Stimulated activated CD4-positive, alpha-beta T cell treated with anti-CD3 and anti-CD28 coated beads, Interleukin-2, amount 100 ng/mL, for 4 hours (primary cell): Measurements from ENCODE around the gene PPARGC1A.

Experiments
- DNase-seq: peaks from one replicate; pipeline ENCODE4 v3.0.0-alpha.2; 2020; ENCODE audit warnings: low read depth

The PPARGC1A gene

GRCh38 chr4:23911675-23912455 lies 22.0 kb upstream of the PPARGC1A start:
- no peak for DNase-seq

GRCh38 chr4:23909671-23910070 lies 19.8 kb upstream of the PPARGC1A start:
- no peak for DNase-seq

GRCh38 chr4:23906839-23907238 lies 17.0 kb upstream of the PPARGC1A start:
- DNase-seq, result no peak

- no peak for DNase-seq
Measured at GRCh38 chr4:23904639-23905071, 14.8 kb upstream of the PPARGC1A start.

GRCh38 chr4:23903859-23904438 lies 14.1 kb upstream of the PPARGC1A start:
- no peak for DNase-seq

- DNase-seq, result no peak
Measured at GRCh38 chr4:23902222-23902804, 12.5 kb upstream of the PPARGC1A start.

GRCh38 chr4:23900636-23901035 lies 10.8 kb upstream of the PPARGC1A start:
- no peak for DNase-seq

GRCh38 chr4:23899565-23899964 lies 9.7 kb upstream of the PPARGC1A start:
- DNase-seq, result no peak

GRCh38 chr4:23897564-23898109 lies 7.8 kb upstream of the PPARGC1A start:
- no peak for DNase-seq

GRCh38 chr4:23894021-23894420 lies 4.2 kb upstream of the PPARGC1A start:
- no peak for DNase-seq

- no peak for DNase-seq
Measured at GRCh38 chr4:23891064-23891421, 1.2 kb upstream of the PPARGC1A start.

- DNase-seq, result no peak
Measured at GRCh38 chr4:23890369-23891063, 669 bp upstream of the PPARGC1A start.

- no peak for DNase-seq
Measured at GRCh38 chr4:23889391-23889790, 456 bp downstream of the PPARGC1A start.

- no peak for DNase-seq
Measured at GRCh38 chr4:23888421-23889319, 1.2 kb downstream of the PPARGC1A start.

- no peak for DNase-seq
Measured at GRCh38 chr4:23887989-23888388, 1.9 kb downstream of the PPARGC1A start.

- DNase-seq, result no peak
Measured at GRCh38 chr4:23887173-23887572, 2.7 kb downstream of the PPARGC1A start.

GRCh38 chr4:23885943-23886590 lies 3.8 kb downstream of the PPARGC1A start:
- no peak for DNase-seq

GRCh38 chr4:23884741-23885140 lies 5.1 kb downstream of the PPARGC1A start:
- no peak for DNase-seq

GRCh38 chr4:23884261-23884660 lies 5.6 kb downstream of the PPARGC1A start:
- DNase-seq, result no peak

- DNase-seq, result no peak
Measured at GRCh38 chr4:23882976-23883531, 6.8 kb downstream of the PPARGC1A start.
